MM.1S (cell line): ENCODE measurements around the gene UST.

Experiments used
- DNase-seq: peaks from one replicate; pipeline ENCODE4 v3.0.0-alpha.2; 2015
- H2AFZ ChIP-seq: fragments of 300-600 bp; sonication (generic); 2 replicates; pipeline ENCODE4 v1.6.0; 2016; ENCODE audit warnings: antibody characterized with exemption, low read length
- H3F3A ChIP-seq: fragments of 300-600 bp; sonication (generic); 2 replicates; pipeline ENCODE4 v1.6.1; 2016; ENCODE audit warnings: mild to moderate bottlenecking, antibody characterized with exemption, low read length, moderate library complexity, mixed read lengths; ENCODE audit not compliant: insufficient read depth
- H3K27ac ChIP-seq: fragments of 300-600 bp; sonication (generic); 2 replicates; pipeline ENCODE4 v1.5.1; 2016; ENCODE audit warnings: mild to moderate bottlenecking, low read length
- H3K27me3 ChIP-seq: fragments of 300-600 bp; sonication (generic); replicated peaks from 2 replicates; pipeline ENCODE4 v1.6.0; 2016; ENCODE audit warnings: low read length; ENCODE audit not compliant: insufficient read depth
- H3K36me3 ChIP-seq: fragments of 300-600 bp; sonication (generic); replicated peaks from 2 replicates; pipeline ENCODE4 v1.6.1; 2016; ENCODE audit warnings: mild to moderate bottlenecking, low read length, mixed read lengths; ENCODE audit not compliant: insufficient read depth
- H3K4me1 ChIP-seq: fragments of 300-600 bp; sonication (generic); 2 replicates; pipeline ENCODE4 v1.6.1; 2016; ENCODE audit warnings: low read length, mixed read lengths
- H3K4me2 ChIP-seq: fragments of 300-600 bp; sonication (generic); 2 replicates; pipeline ENCODE4 v1.6.0; 2016; ENCODE audit warnings: low read depth, low read length
- H3K4me3 ChIP-seq: fragments of 300-600 bp; sonication (generic); 2 replicates; pipeline ENCODE4 v1.5.1; 2016; ENCODE audit warnings: low read length, mixed read lengths
- H3K79me2 ChIP-seq: fragments of 300-600 bp; sonication (generic); 2 replicates; pipeline ENCODE4 v1.6.1; 2016; ENCODE audit warnings: mixed run types, low read length, mixed read lengths
- H3K9ac ChIP-seq: fragments of 300-600 bp; sonication (generic); 2 replicates; pipeline ENCODE4 v1.6.1; 2016; ENCODE audit warnings: low read length, mixed read lengths
- H3K9me2 ChIP-seq: fragments of 300-600 bp; sonication (generic); replicated peaks from 2 replicates; pipeline ENCODE4 v1.6.1; 2016; ENCODE audit warnings: mild to moderate bottlenecking, low read length, mixed read lengths; ENCODE audit not compliant: insufficient read depth
- H3K9me3 ChIP-seq: fragments of 300-600 bp; sonication (generic); replicated peaks from 2 replicates; pipeline ENCODE4 v1.6.1; 2016; ENCODE audit warnings: mild to moderate bottlenecking, low read length, mixed read lengths; ENCODE audit not compliant: insufficient read depth
- H4K20me1 ChIP-seq: fragments of 300-600 bp; sonication (generic); 2 replicates; pipeline ENCODE4 v1.6.1; 2016; ENCODE audit warnings: mild to moderate bottlenecking, low read length, moderate library complexity, mixed read lengths; ENCODE audit not compliant: insufficient read depth
- CTCF ChIP-seq: fragments of 300-600 bp; sonication (generic); IDR thresholded peaks from 2 replicates; pipeline ENCODE4 v1.5.1; 2016; ENCODE audit warnings: antibody characterized with exemption, low read length, mixed read lengths
- EZH2 ChIP-seq: fragments of 300-600 bp; sonication (generic); optimal IDR thresholded peaks from 2 replicates; pipeline ENCODE3; 2017; ENCODE audit warnings: low read depth, mild to moderate bottlenecking, antibody characterized with exemption, low read length, mixed read lengths
- EZH2phosphoT487 ChIP-seq: fragments of 300-600 bp; sonication (generic); IDR thresholded peaks from 2 replicates; pipeline ENCODE4 v1.6.1; 2018; ENCODE audit warnings: antibody characterized with exemption, low read length

Gene UST

GRCh38 chr6:148757944-148758480 is 11.2 kb downstream of the UST start:
- H3K9ac ChIP-seq, result no peak overlapping the region
- no peak overlapping the region for H3K4me2 ChIP-seq

DNA sequence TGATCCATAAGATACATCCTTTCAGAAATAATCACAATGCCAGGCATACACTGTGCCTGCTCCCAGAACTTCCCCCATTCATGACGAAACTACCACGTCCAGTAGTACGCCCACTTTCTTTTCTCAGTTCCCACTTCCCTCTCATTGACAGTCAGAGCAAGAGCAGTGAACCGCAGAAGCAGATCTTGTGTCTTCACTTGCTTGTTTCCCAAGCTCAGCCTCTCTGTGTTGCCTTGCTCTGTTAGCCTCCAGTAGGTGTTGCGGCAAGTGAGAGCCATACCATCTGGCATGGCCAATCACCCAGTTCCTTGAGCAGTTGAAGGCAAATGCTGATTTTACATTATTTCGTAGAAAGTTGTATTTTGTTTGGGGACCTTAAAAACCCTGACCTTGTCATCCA is 11.7 kb downstream of the UST start:
- H3K9me2 ChIP-seq, result no peaks in the 10 kb centered on the region
- H3F3A ChIP-seq, result peaks cover 4% of the 10 kb centered on the region; the same call in 1 of the 2 replicates
- peaks cover 9% of the 10 kb centered on the region for H3K4me1 ChIP-seq
- H3K27ac ChIP-seq, result no peak overlapping the region; the same call in 1 of the 2 replicates
- DNase-seq, result peak; percentile 60
- H3K27me3 ChIP-seq, result no peaks in the 10 kb centered on the region; the same call in 1 of the 2 replicates
- TF ChIP-seq CTCF (no peak), EZH2 (no peak), EZH2phosphoT487 (no peak)
- no peaks in the 10 kb centered on the region for H3K79me2 ChIP-seq
- 0 out of 2 replicates have a peak overlapping the region, but pooled peaks have one; percentile 12 for H3K4me2 ChIP-seq
- no peak overlapping the region for H2AFZ ChIP-seq
- H3K9ac ChIP-seq, result no peak overlapping the region
- H3K4me3 ChIP-seq, result no peak overlapping the region
- H4K20me1 ChIP-seq, result no peaks in the 10 kb centered on the region
- no peaks in the 10 kb centered on the region for H3K9me3 ChIP-seq
- H3K36me3 ChIP-seq, result no peaks in the 10 kb centered on the region

More at GRCh38 chr6:148757944-148758480, 11.2 kb downstream of the UST start:
- H3F3A ChIP-seq, result peaks cover 4% of the 10 kb centered on the region; the same call in 1 of the 2 replicates
- H3K36me3 ChIP-seq, result no peaks in the 10 kb centered on the region
- H2AFZ ChIP-seq, result no peak overlapping the region
- H4K20me1 ChIP-seq, result no peaks in the 10 kb centered on the region
- no peak overlapping the region for H3K4me3 ChIP-seq
- H3K27ac ChIP-seq, result no peak overlapping the region
- no peak for DNase-seq
- H3K79me2 ChIP-seq, result no peaks in the 10 kb centered on the region
- TF ChIP-seq CTCF (no peak), EZH2phosphoT487 (no peak), EZH2 (no peak)
- no peaks in the 10 kb centered on the region; the same call in 1 of the 2 replicates for H3K27me3 ChIP-seq
- no peaks in the 10 kb centered on the region for H3K9me2 ChIP-seq
- H3K9me3 ChIP-seq, result no peaks in the 10 kb centered on the region
- H3K4me1 ChIP-seq, result peaks cover 9% of the 10 kb centered on the region

- peaks cover 9% of the 10 kb centered on the region for H3K4me1 ChIP-seq
- no peak overlapping the region for H3K27ac ChIP-seq
- no peaks in the 10 kb centered on the region; the same call in 1 of the 2 replicates for H3K27me3 ChIP-seq
- peaks cover 4% of the 10 kb centered on the region; the same call in 1 of the 2 replicates for H3F3A ChIP-seq
- TF ChIP-seq EZH2phosphoT487 (no peak), CTCF (no peak), EZH2 (no peak)
- DNase-seq, result no peak
- H3K9me2 ChIP-seq, result no peaks in the 10 kb centered on the region
- no peak overlapping the region for H3K4me2 ChIP-seq
- no peaks in the 10 kb centered on the region for H3K9me3 ChIP-seq
- H3K36me3 ChIP-seq, result no peaks in the 10 kb centered on the region
- no peaks in the 10 kb centered on the region for H3K79me2 ChIP-seq
- no peak overlapping the region for H2AFZ ChIP-seq
- H4K20me1 ChIP-seq, result no peaks in the 10 kb centered on the region
- H3K4me3 ChIP-seq, result no peak overlapping the region
- H3K9ac ChIP-seq, result no peak overlapping the region
Measured at GRCh38 chr6:148760258-148760534, 13.4 kb downstream of the UST start.
